HG02943 (cell line): Measurements from ENCODE around the gene DEPP1.

ENCODE experiments used
- ATAC-seq: cut with Tn5 transposase; IDR thresholded peaks from one replicate; pipeline ENCODE4 v1.9.1; 2021; ENCODE audit warnings: mild to moderate bottlenecking, low read depth, moderate library complexity; ENCODE audit not compliant: unreplicated experiment

The DEPP1 gene

GRCh38 chr10:44935201-44935965 is 43.2 kb downstream of the DEPP1 start:
- ATAC-seq: no peak

GRCh38 chr10:44934416-44935200 is 44.0 kb downstream of the DEPP1 start:
- no peak for ATAC-seq

GRCh38 chr10:44933451-44934321 is 44.9 kb downstream of the DEPP1 start:
- ATAC-seq: no peak

- peak; percentile 95 for ATAC-seq
These were observed 45.8 kb downstream of the DEPP1 start for GRCh38 chr10:44932517-44933450.

GRCh38 chr10:44931621-44932516 is 46.7 kb downstream of the DEPP1 start:
- ATAC-seq: no peak

- ATAC-seq: no peak
These were observed 47.5 kb downstream of the DEPP1 start for GRCh38 chr10:44930904-44931620.

GRCh38 chr10:44929356-44930255 is 49.0 kb downstream of the DEPP1 start:
- ATAC-seq: no peak

- ATAC-seq: no peak
These were observed 50.1 kb downstream of the DEPP1 start for GRCh38 chr10:44928462-44928861.

GRCh38 chr10:44927352-44927751 is 51.3 kb downstream of the DEPP1 start:
- ATAC-seq: no peak

- ATAC-seq: no peak
These were observed 51.8 kb downstream of the DEPP1 start for GRCh38 chr10:44926751-44927351.
